Activated CD4-positive, alpha-beta T cell treated with anti-CD3 and anti-CD28 coated beads, Interleukin-2, Interleukin-4, amounts not matched to agents 100 ng/mL and 50 ng/mL, durations not matched to agents 16 hours and 8 hours (primary cell): ENCODE measurements around the gene HTRA3.
A peak's percentile ranks its signal among the peaks of the same experiment; 100 is the strongest.

Experiments used
- DNase-seq: peaks from one replicate; pipeline ENCODE4 v3.0.0-alpha.2; 2020; ENCODE audit warnings: low spot score

The HTRA3 gene

DNA sequence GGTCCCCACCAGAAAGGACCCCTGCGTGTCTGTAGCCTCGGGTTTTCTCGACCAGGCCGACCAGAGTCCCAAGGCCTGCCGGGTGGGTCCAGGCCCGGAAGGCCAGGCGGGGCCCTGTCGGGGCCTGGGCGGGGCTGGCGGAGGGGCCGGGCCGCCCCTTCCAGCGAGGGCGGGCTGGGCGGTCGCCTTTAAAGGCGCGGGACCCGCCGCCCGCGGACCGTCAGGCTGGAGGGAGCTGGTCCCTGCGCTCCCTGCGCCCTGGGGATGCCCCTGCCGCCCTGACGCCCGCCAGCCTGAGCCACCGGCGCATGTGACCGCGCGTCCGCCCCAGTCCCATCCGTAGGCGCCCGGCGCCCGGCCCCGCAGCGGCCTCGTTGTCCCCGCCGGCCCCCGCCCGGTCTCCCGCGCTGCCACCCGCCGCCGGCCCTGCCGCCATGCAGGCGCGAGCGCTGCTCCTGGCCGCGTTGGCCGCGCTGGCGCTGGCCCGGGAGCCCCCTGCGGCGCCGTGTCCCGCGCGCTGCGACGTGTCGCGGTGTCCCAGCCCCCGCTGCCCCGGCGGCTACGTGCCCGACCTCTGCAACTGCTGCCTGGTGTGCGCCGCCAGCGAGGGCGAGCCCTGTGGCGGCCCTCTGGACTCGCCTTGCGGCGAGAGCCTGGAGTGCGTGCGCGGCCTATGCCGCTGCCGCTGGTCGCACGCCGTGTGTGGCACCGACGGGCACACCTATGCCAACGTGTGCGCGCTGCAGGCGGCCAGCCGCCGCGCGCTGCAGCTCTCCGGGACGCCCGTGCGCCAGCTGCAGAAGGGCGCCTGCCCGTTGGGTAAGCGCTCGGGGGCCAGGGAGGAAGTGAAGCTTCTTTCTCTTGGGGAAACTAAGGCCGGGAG, at the start of gene HTRA3:
Gene HTRA3, plus strand, starts transcription at position 220 of the 883 bp plus-strand sequence. Its CDS starts 215 bp downstream, at position 435.
- DNase-seq, result no peak

- DNase-seq, result no peak
These were observed 48.7 kb upstream of the HTRA3 start for GRCh38 chr4:8220661-8221450.

GRCh38 chr4:8221476-8221875, 48.1 kb upstream of the HTRA3 start:
- DNase-seq, result no peak

DNA sequence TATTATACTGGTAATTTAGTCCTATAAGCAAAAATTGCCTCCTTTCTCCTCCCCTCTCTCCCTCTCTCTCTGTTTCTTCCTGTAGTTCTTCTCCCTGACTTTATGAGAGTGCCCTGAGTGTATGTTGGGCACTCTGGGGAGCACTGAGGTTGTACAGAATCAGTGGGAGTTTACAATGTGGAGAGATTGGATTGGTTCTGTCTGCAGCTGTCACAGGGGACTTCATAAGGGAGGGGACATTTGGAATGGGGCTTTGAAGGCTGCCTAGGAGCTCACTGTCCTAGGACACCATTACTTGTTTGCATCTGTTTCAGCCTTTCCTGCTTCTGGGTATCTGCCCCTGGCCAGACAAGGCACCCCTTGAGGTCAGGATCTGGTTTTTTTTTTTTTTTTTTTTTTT, 47.6 kb upstream of the HTRA3 start:
- no peak for DNase-seq

- no peak for DNase-seq
These were observed 46.8 kb upstream of the HTRA3 start for GRCh38 chr4:8222609-8223388.

GRCh38 chr4:8224267-8224974, 45.1 kb upstream of the HTRA3 start:
- DNase-seq, result no peak

DNA sequence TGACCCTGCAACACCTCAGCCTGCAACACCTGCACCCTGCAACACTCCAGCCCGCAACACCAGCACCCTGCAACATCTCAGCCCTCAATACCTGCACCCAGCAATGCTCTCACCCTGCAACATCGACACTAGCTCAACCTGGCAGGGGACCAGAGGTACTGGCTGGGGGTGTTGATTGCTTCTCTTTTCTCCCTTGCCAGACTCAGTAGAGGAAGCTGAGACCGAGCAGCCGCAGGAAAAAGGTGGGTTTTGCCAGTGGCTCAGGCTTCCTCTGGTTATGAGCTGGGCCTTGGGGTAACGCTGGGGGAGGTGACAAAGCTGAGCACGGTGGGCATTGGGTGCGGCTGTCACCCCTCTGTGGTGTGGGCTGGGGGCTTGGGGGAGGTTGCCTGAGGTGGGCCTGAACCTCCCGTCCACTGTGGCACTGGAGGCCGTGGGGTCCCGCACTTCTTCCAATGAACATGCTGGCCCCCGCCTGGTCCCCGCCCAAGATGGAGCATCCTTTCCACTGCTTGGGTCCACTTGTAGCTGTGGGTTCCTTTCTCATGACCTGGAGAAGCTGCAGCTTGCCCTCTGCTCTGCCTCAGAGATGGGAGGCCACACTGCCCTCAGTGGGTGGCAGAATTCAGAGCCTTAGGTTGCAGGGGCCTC, 44.5 kb upstream of the HTRA3 start:
- DNase-seq, result no peak

GRCh38 chr4:8225706-8226443, 43.7 kb upstream of the HTRA3 start:
- no peak for DNase-seq

- no peak for DNase-seq
These were observed 42.3 kb upstream of the HTRA3 start for GRCh38 chr4:8227201-8227770.

- DNase-seq, result no peak
These were observed 41.7 kb upstream of the HTRA3 start for GRCh38 chr4:8227771-8228318.

DNA sequence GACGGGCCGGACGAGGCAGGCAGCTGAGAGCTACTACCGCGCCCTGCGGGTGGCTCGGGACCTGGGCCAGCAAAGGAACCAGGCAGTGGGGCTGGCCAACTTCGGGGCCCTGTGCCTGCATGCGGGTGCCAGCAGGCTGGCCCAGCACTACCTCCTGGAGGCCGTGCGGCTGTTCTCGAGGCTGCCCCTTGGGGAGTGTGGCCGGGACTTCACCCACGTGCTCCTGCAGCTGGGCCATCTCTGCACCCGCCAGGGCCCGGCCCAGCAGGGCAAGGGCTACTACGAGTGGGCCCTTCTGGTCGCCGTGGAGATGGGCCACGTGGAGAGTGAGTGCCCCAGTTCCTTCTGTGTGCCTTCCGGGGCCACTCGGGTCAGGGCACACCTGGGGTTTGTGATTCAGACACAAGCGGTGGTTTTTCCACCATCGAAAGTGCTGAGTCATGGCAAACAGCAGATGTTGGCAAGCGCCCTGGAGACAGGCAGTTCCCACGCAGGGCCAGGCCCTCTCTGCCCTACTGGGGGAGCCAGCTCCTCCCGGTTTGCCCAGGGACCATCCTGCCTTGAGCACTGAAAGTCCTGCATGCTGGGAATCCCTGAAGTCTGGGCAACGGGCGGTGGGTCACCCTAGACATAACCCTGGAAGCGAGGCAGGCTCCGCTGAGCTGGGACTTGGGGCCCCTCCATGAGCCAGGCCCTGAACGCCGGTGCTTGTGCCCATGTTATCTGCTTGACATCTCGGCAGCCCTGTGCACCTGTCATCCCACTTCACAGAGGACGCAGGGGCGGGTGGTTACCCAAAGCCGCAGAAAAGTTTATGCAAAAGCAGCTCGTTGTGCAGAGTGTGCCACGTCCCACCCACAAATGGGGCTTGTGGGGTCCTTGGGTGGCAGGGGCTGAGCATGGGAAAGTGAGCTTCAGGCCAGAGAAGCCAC, 41.0 kb upstream of the HTRA3 start:
- peak; percentile 83 for DNase-seq

- peak; percentile 6 for DNase-seq
These were observed 40.1 kb upstream of the HTRA3 start for GRCh38 chr4:8229331-8229975.

DNA sequence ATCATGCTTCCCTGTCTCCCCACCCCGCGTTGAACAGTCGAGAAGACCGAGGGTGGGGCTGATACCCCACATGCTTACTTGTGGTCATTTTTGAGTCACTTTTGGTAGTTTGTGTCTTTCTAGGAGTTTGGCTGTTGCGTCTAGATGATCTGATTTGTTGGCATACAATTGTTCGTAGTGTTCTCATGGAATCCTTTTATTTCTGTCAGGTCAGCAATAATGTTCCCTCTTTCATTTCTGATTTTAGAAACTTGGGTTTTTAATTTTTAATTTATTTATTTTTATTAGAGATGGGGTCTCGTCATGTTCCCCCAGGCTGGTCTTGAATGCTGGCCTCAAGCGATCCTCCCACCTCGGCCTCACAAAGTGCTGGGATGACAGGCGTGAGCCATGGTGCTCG, 39.5 kb upstream of the HTRA3 start:
- no peak for DNase-seq

- DNase-seq, result no peak
These were observed 38.7 kb upstream of the HTRA3 start for GRCh38 chr4:8230891-8231290.

DNA sequence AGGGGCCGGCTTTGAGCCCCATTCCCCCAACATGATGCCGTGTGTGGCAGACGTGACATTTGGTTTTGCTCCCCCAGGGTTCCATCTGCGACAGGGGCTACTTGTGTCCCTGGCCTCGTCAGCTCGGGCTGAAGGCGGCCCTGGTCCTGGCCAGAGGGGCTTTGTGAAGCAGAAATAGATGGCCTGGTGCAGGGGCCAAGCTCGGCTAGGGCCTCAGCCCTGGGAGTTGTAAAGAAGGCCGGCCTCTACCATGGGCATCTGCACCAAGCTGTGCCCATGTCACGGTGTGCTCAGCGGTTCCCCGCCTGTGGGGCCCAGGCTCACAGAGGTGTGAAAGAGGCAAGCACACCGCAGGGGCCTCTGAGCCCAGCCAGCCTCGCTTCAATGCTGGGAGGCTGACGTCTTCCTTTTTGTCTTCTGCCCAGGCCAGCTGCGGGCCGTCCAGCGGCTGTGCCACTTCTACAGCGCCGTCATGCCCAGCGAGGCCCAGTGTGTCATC, 38.0 kb upstream of the HTRA3 start:
- DNase-seq, result no peak

DNA sequence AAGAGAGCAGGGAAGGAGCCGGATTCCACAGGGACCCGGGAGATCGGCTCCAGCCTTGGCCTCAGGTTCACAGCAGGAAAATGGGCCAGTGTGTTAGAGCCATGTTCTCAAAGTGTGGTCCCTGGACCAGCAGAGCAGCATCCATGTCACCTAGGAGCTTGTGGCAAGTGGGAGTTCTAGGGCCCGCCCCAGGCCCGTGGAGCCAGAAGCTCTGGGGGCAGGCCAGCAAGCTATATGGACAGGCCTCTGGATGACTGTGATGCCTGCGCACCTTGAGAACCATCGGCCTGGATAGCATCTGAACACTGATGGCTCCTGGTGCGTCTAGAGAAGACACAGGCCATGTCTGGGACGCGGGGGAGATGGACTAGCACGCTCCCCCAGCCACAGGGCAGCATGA, 36.8 kb upstream of the HTRA3 start:
- no peak for DNase-seq

- DNase-seq, result no peak
These were observed 35.7 kb upstream of the HTRA3 start for GRCh38 chr4:8233672-8234484.
